Renal cortex interstitium (tissue), 15 donors: Measurements from ENCODE around the gene PCDHGA1. TPM values are rescaled to one million over a fixed set of nuclear protein-coding genes. Genes with fewer than 3 reads are reported as not detected.
"Not testable (repeated sequence)": the region's sequence is repeated elsewhere in the genome, so short reads cannot be mapped to it uniquely, and the experiment has no call there.

Experiments
- DNase-seq, 11 donors: peaks; one replicate each; pipeline ENCODE4 v3.0.0-alpha.2; 2013; ENCODE audit warnings: low read depth in 9 of 11, low spot score in 4 of 11; ENCODE audit errors: extremely low read depth in 1 of 11
- long read RNA-seq, 16 experiments: transcript quantifications; one replicate each; lab custom pipeline, GENCODE V29; 2026
- polyA plus RNA-seq, 3 donors: library from polyadenylated mRNA; unstranded; fragments of 120-200 nt; gene quantifications; one replicate each; pipeline ENCODE4 v1.2.1, GENCODE V29; 2013; ENCODE audit not compliant: insufficient read length in 3 of 3

Gene PCDHGA1
- polyA plus RNA-seq: 1 to 10 TPM in 2 of 3 donors, under 1 TPM in 1; 0.92 to 1.2 (median 1.0) TPM
- long read RNA-seq, donor 1, full-length matches to known transcripts: 1 of 1 reads
- long read RNA-seq, donor 1, partial matches to known transcripts: 0 of 1 reads
- long read RNA-seq, donor 1, other reads (novel, unspliced or antisense): 0 of 1 reads
- long read RNA-seq, donor 2, full-length matches to known transcripts: 1 of 1 reads
- long read RNA-seq, donor 2, partial matches to known transcripts: 0 of 1 reads
- long read RNA-seq, donor 2, other reads (novel, unspliced or antisense): 0 of 1 reads
- long read RNA-seq, donor 3: 0 reads
- long read RNA-seq, donor 4: 0 reads
- long read RNA-seq, donor 5: 0 reads
- long read RNA-seq, donor 6, full-length matches to known transcripts: 2 of 2 reads
- long read RNA-seq, donor 6, partial matches to known transcripts: 0 of 2 reads
- long read RNA-seq, donor 6, other reads (novel, unspliced or antisense): 0 of 2 reads
- long read RNA-seq, donor 7, full-length matches to known transcripts: 1 of 1 reads
- long read RNA-seq, donor 7, partial matches to known transcripts: 0 of 1 reads
- long read RNA-seq, donor 7, other reads (novel, unspliced or antisense): 0 of 1 reads
- long read RNA-seq, donor 8: 0 reads
- long read RNA-seq, donor 9, full-length matches to known transcripts: 3 of 3 reads
- long read RNA-seq, donor 9, partial matches to known transcripts: 0 of 3 reads
- long read RNA-seq, donor 9, other reads (novel, unspliced or antisense): 0 of 3 reads
- long read RNA-seq, donor 10, full-length matches to known transcripts: 1 of 1 reads
- long read RNA-seq, donor 10, partial matches to known transcripts: 0 of 1 reads
- long read RNA-seq, donor 10, other reads (novel, unspliced or antisense): 0 of 1 reads
- long read RNA-seq, donor 11, full-length matches to known transcripts: 1 of 1 reads
- long read RNA-seq, donor 11, partial matches to known transcripts: 0 of 1 reads
- long read RNA-seq, donor 11, other reads (novel, unspliced or antisense): 0 of 1 reads
- long read RNA-seq, donor 12: 0 reads
- long read RNA-seq, donor 13: 0 reads
- long read RNA-seq, donor 14: 0 reads
- long read RNA-seq, donor 15: 0 reads
- long read RNA-seq, donor 16, full-length matches to known transcripts: 3 of 3 reads
- long read RNA-seq, donor 16, partial matches to known transcripts: 0 of 3 reads
- long read RNA-seq, donor 16, other reads (novel, unspliced or antisense): 0 of 3 reads

GRCh38 chr5:141330299-141331080 lies at the start of gene PCDHGA1:
Gene PCDHGA1, plus strand, starts transcription at chr5:141330514.
- no peak for DNase-seq

DNA sequence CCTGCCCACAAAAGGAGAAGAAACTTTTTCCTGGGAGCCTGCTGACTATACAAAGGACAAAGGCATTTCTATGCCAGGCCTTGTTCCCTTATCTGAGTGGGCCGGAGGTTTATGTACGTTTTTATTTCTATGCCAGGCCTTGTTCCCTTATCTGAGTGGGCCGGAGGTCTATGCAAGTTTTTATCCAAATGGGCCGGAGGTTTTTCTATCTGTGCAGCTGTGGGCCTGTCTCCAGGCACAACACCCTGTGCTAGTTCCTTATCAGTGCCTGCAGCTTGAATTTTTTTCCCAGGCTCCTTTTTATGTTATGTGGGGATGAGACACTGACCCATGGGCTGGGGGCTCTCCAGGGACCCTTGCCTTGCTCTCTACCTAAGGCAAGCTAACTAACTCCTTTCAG lies 31.9 kb upstream of the PCDHGA1 start:
- no peak for DNase-seq

GRCh38 chr5:141303756-141304155 lies 26.6 kb upstream of the PCDHGA1 start, which contains the start of gene SLC25A2:
Gene SLC25A2, minus strand, starts transcription at chr5:141304049. Its CDS starts 184 bp downstream, at chr5:141303865.
- no peak for DNase-seq

DNA sequence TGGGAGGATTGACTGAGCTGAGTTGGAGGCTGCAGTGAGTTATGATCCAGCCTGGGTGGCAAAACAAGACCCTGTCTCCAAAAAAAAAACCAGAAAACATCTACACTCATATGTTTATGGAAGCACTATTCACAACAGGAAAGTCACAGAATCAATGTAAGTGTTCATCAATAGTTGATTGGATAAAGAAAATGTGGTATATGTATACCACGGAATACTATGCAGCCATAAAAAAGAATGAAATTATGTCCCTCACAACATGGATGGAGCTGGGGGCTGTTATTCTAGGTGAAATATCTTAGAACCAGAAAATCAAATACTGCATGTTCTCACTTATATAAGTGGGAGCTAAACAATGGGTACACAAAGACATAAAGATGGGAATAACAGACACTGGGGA lies 23.7 kb upstream of the PCDHGA1 start:
- no peak for DNase-seq

GRCh38 chr5:141313711-141314110 lies 16.6 kb upstream of the PCDHGA1 start:
- no peak for DNase-seq

DNA sequence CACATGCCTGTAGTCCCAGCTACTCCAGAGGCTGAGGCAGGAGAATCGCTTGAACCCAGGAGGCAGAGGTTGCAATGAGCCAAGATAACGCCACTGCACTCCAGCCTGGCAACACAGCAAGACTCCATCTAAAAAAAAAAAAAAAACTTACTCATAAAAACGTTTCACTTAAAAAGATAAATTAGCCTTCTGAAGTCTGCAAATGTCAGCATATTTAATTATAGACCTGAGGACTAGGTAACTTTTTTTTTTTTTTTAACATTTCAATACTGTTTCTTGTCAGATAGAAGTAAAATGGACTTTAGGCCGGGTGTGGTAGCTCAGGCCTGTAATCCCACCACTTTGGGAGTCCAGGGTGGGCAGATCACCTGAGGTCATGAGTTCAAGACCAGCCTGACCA lies 13.4 kb upstream of the PCDHGA1 start:
- not testable (repeated sequence) for DNase-seq

DNA sequence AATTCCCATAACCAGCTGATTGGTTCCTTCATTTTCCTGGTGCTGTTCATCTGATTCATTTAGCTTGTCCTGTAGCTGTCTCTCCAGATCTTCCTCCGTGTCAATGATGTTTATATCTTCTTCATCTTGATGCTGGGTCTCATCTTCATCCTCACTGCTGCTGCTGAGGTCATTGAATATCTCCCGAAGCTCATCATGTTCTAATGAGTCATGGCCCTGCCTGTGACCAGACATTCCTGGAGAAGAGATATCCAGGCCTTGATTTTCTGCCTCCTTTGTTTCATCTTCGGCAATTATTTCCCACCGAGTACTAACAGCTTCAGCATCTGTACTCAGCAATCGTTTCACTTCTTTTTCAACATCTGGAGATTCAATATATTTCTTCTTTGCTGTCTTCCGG lies 11.1 kb upstream of the PCDHGA1 start:
- no peak for DNase-seq

DNA sequence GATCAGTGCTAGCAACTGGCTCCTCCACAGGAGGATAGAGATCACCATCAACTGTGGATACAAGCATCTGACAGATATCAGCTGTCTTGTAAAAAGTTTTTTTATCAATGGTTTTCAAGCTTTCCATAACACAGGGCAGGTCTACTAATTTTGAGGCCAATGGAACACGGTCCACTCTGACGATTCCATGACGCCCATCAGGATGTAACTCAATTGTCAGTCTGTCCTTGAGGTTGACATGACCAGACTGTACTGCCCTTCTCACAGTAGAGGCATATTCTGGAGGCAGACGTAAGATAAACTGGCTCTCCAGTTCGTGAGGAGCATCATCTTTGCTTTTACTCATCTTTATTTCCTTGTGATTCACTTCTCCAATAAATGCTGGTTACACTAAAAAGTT lies 10.6 kb upstream of the PCDHGA1 start:
- DNase-seq: no peak

- peak; percentile 86 to 94 (median 93) for DNase-seq
These were observed 9.8 kb upstream of the PCDHGA1 start, which contains the start of gene TAF7 for GRCh38 chr5:141320225-141321169. Gene TAF7, minus strand, starts transcription at chr5:141320784. Its CDS starts 740 bp downstream, at chr5:141320044.

DNA sequence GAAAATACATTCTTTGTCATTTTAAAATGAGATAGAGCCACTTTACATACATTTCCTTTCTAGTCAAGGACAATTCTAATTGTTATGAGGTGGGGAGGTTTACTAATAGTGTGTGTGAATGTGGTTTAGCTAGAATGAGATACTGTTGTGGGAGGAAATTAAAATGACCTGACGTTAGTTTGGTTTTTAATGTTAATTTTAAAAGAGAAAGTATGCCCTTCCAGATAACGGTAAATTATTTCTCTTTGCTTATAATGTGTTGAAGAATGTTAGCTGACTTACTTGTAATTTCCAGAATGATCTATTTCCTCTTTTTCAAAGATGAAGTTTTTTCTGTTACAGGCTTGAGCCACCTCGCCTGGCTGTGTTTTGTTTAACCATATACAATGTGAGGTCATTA lies 8.1 kb upstream of the PCDHGA1 start:
- no peak for DNase-seq

GRCh38 chr5:141326088-141326854 lies 4.0 kb upstream of the PCDHGA1 start:
- peak in 2 of 11 donors; percentile 19 to 22 for DNase-seq

- no peak for DNase-seq
These were observed 2.1 kb upstream of the PCDHGA1 start for GRCh38 chr5:141328231-141328630.

- DNase-seq: not testable (repeated sequence)
These were observed 2.3 kb downstream of the PCDHGA1 start for GRCh38 chr5:141332571-141332970.

DNA sequence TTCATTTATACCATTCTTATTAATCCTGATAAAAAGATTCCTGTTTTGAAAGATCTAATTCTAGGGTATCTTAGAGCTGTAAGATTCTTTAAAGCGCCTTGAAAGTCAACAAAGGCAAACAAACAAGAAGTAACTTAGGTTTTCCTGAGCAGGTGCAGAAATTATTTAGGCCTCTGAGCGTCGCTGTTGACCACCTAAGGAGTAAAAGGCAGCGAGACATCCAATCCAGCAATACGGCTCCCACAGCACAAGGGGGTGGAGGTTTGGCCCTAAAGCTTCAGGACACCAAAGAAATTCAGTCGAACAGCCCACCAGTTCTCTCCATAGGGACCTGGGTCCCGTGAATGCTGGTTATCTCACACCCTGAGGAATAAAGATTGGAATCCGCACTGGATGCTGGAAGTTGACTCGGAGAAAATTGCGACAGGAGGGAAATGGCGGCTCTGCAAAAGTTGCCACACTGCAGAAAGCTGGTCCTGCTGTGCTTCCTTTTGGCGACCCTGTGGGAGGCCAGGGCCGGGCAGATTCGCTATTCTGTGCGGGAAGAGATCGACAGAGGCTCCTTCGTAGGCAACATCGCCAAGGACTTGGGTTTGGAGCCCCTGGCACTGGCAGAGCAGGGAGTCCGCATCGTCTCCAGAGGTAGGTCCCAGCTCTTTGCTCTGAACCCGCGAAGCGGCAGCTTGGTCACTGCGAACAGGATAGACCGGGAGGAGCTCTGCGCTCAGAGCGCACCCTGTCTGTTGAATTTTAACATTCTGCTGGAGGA lies 8.4 kb downstream of the PCDHGA1 start, which contains the start of gene PCDHGA2:
Gene PCDHGA2, plus strand, starts transcription at position 223 of the 769 bp plus-strand sequence.
- peak in 6 of 11 donors; percentile 30 to 55 (median 38) for DNase-seq

- DNase-seq: not testable (repeated sequence)
These were observed 10.6 kb downstream of the PCDHGA1 start for GRCh38 chr5:141340781-141341354.
